Psoas muscle (tissue), 8 donors: ENCODE results near the gene SOCS3. TPM values are rescaled to one million over a fixed set of nuclear protein-coding genes. Genes with fewer than 3 reads are reported as not detected.

Experiments used
- ATAC-seq, 4 donors: fragments of 200-7000 bp; cut with Tn5 transposase; one replicate each; pipeline ENCODE4 v1.9.1; 2020; ENCODE audit warnings: moderate library complexity in 3 of 4, mild to moderate bottlenecking in 2 of 4
- DNase-seq, 2 donors: peaks; one replicate each; pipeline ENCODE4 v3.0.0-alpha.2; 2020
- H3K27ac ChIP-seq: fragments of 200-600 bp; one replicate; pipeline ENCODE4 v1.8.0; 2022
- H3K27me3 ChIP-seq, 3 donors: fragments of 200-600 bp in 1 of 3; one replicate each; pipeline versions ENCODE4 v1.6.1 to v1.8.0; 2013 to 2022; ENCODE audit warnings: low read length in 2 of 3, mild to moderate bottlenecking in 2 of 3, moderate library complexity in 1 of 3; ENCODE audit not compliant: insufficient read depth in 3 of 3
- H3K36me3 ChIP-seq, 2 donors: fragments of 200-600 bp in 1 of 2; one replicate each; pipeline versions ENCODE4 v1.6.1 to v1.8.0; 2013 to 2022; ENCODE audit warnings: low read depth in 1 of 2, mild to moderate bottlenecking in 1 of 2, moderate library complexity in 1 of 2; ENCODE audit not compliant: insufficient read depth in 1 of 2
- H3K4me1 ChIP-seq: fragments of 200-600 bp; one replicate; pipeline ENCODE4 v1.8.0; 2022
- H3K4me3 ChIP-seq: fragments of 200-600 bp; one replicate; pipeline ENCODE4 v1.8.0; 2022; ENCODE audit warnings: mild to moderate bottlenecking
- H3K9me3 ChIP-seq: fragments of 200-600 bp; one replicate; pipeline ENCODE4 v1.8.0; 2022
- CTCF ChIP-seq: fragments of 200-600 bp; IDR thresholded peaks from one replicate; pipeline ENCODE4 v1.8.0; 2022; ENCODE audit warnings: antibody characterized with exemption
- WGBS, 3 donors: extraction: QIAGEN DNeasy Blood & Tissue Kit; methylation state at CpG; one replicate each; pipeline versions ENCODE4 v1.1.6 to v1.1.7; 2013; 5-methylcytosine and 5-hydroxymethylcytosine counted together
- intact Hi-C, 2 donors: fragments of 100-400 bp; cut with DNase I; formaldehyde crosslinking; loops; one replicate each; pipeline versions ENCODE4 v1.11.0 to v1.14.2; 2022
- polyA plus RNA-seq, 3 donors: library from polyadenylated mRNA; stranded (reverse); fragments of 200-250 nt; gene quantifications; one replicate each; pipeline ENCODE4 v1.2.3, GENCODE V29; 2013
- total RNA-seq, 4 donors: library from RNA; stranded (reverse); fragmentation: NEBNext Ultra II Directional in 2 of 4; extraction: Animal tissue kit (Norgen Biotek cat#: 25700) in 2 of 4; gene quantifications; one replicate each; pipeline versions ENCODE4 v1.2.1 to v1.2.4, GENCODE V29; 2021 to 2023
- donor health status: healthy with polysubstance abuse.
- donor health status: DM: no; HTN: no; CAD: no; lungs with moderate emphysema.
- donor health status: Bipolar disorder and iron deficiency.
- donor health status: healthy.
- donor health status: DM: yes; HTN: yes; CAD: no.
- donor health status: DM: no; HTN: no; CAD: no.
- donor health status: DM: no; HTN: no; CAD: no.
- donor health status: DM: yes; HTN: yes; CAD: no.

Gene SOCS3
- total and polyA plus RNA-seq, 7 donors = 5.3 to 43.5 (median 17.4) TPM

GRCh38 chr17:78357177-78357586 lies 2.7 kb downstream of the SOCS3 start:
- Histone ChIP-seq H3K27ac (peak overlapping the region; percentile 82), H3K4me3 (peak overlapping the region; percentile 96), H3K9me3 (no peaks in the 10 kb centered on the region), H3K27me3 (no peaks in the 10 kb centered on the region), H3K4me1 (peaks cover 40% of the 10 kb centered on the region), H3K36me3 (peaks cover 0 to 31% of the 10 kb centered on the region in 2 donors)
- DNase-seq (peak; percentile 72 to 75), ATAC-seq (peak; percentile 24 to 49 (median 28))
- intact Hi-C loops = no loop called here
- no peak for TF ChIP-seq CTCF
- WGBS, 3 donors = 28 to 45% (median 40%) methylated on average over 7 of the region's 7 CpGs

GRCh38 chr17:78356101-78356713 lies 3.7 kb downstream of the SOCS3 start:
- ATAC-seq (peak; percentile 9 to 35 (median 28)), DNase-seq (peak in 1 of 2 donors; percentile 73)
- 58 to 76% (median 62%) methylated on average over 16 of the region's 16 CpGs for WGBS, 3 donors
- TF ChIP-seq CTCF = no peak
- Histone ChIP-seq H3K4me1 (peaks cover 49% of the 10 kb centered on the region), H3K27ac (peak overlapping the region; percentile 82), H3K9me3 (no peaks in the 10 kb centered on the region), H3K4me3 (peak overlapping the region; percentile 96), H3K27me3 (no peaks in the 10 kb centered on the region), H3K36me3 (peaks cover 0 to 31% of the 10 kb centered on the region in 2 donors)
- intact Hi-C loops = no loop called here

- Histone ChIP-seq H3K27ac (peak overlapping the region; percentile 82), H3K4me1 (peaks cover 52% of the 10 kb centered on the region), H3K4me3 (peak overlapping the region; percentile 96), H3K27me3 (no peaks in the 10 kb centered on the region), H3K36me3 (peaks cover 0 to 31% of the 10 kb centered on the region in 2 donors), H3K9me3 (no peaks in the 10 kb centered on the region)
- DNase-seq (peak in 1 of 2 donors; percentile 38), ATAC-seq (no peak)
- WGBS, 3 donors = 50 to 53% (median 53%) methylated on average over 3 of the region's 3 CpGs
- intact Hi-C loops = no loop called here
- no peak for TF ChIP-seq CTCF
These were observed 4.2 kb downstream of the SOCS3 start for GRCh38 chr17:78355701-78356100.

- Histone ChIP-seq H3K9me3 (no peaks in the 10 kb centered on the region), H3K27me3 (no peaks in the 10 kb centered on the region), H3K4me3 (no peak overlapping the region), H3K36me3 (peaks cover 0 to 31% of the 10 kb centered on the region in 2 donors), H3K27ac (peak overlapping the region; percentile 82), H3K4me1 (peaks cover 52% of the 10 kb centered on the region)
- intact Hi-C loops = no loop called here
- DNase-seq = peak in 1 of 2 donors; percentile 19
- no peak for ATAC-seq
- no peak for TF ChIP-seq CTCF
- 88 to 89% (median 88%) methylated on average over 9 of the region's 9 CpGs for WGBS, 3 donors
These were observed 4.7 kb downstream of the SOCS3 start for GRCh38 chr17:78355045-78355641.
